ENCODE data around the gene ANTXR1.

The ANTXR1 gene

GRCh38 chr2:69061525-69061924, 48.5 kb downstream of the ANTXR1 start:
- in situ Hi-C loops (cut with MboI; ENCODE audit: low pct_unique_long_range_greater_than_20kb, low sequenced_read_pairs, unreplicated experiment) = no loop called here
- no peak for DNase-seq (ENCODE audit: low spot score)
- no peak for TF ChIP-seq CTCF (IDR thresholded peaks at IDR 0.05; ENCODE audit: extremely low read depth, insufficient read depth, missing control alignments)

GRCh38 chr2:69062307-69062962, 49.5 kb downstream of the ANTXR1 start:
- no peak for TF ChIP-seq CTCF (IDR thresholded peaks at IDR 0.05; ENCODE audit: extremely low read depth, insufficient read depth, missing control alignments)
- in situ Hi-C loops (cut with MboI; ENCODE audit: low pct_unique_long_range_greater_than_20kb, low sequenced_read_pairs, unreplicated experiment) = no loop called here
- DNase-seq (ENCODE audit: low spot score) = no peak

- in situ Hi-C loops (cut with MboI; ENCODE audit: low pct_unique_long_range_greater_than_20kb, low sequenced_read_pairs, unreplicated experiment) = no loop called here
- DNase-seq (ENCODE audit: low spot score) = no peak
- no peak for TF ChIP-seq CTCF (IDR thresholded peaks at IDR 0.05; ENCODE audit: extremely low read depth, insufficient read depth, missing control alignments)
Observed at GRCh38 chr2:69065735-69066336, 52.9 kb downstream of the ANTXR1 start.

GRCh38 chr2:69067026-69067630, 54.1 kb downstream of the ANTXR1 start:
- DNase-seq (ENCODE audit: low spot score) = no peak
- in situ Hi-C loops (cut with MboI; ENCODE audit: low pct_unique_long_range_greater_than_20kb, low sequenced_read_pairs, unreplicated experiment) = no loop called here
- TF ChIP-seq CTCF (IDR thresholded peaks at IDR 0.05; ENCODE audit: extremely low read depth, insufficient read depth, missing control alignments) = no peak

- TF ChIP-seq CTCF (IDR thresholded peaks at IDR 0.05; ENCODE audit: extremely low read depth, insufficient read depth, missing control alignments) = no peak
- DNase-seq (ENCODE audit: low spot score) = no peak
- in situ Hi-C loops (cut with MboI; ENCODE audit: low pct_unique_long_range_greater_than_20kb, low sequenced_read_pairs, unreplicated experiment) = no loop called here
Observed at GRCh38 chr2:69067866-69068265, 54.9 kb downstream of the ANTXR1 start.

- in situ Hi-C loops (cut with MboI; ENCODE audit: low pct_unique_long_range_greater_than_20kb, low sequenced_read_pairs, unreplicated experiment) = no loop called here
- DNase-seq (ENCODE audit: low spot score) = no peak
- no peak for TF ChIP-seq CTCF (IDR thresholded peaks at IDR 0.05; ENCODE audit: extremely low read depth, insufficient read depth, missing control alignments)
Observed at GRCh38 chr2:69070969-69071368, 58.0 kb downstream of the ANTXR1 start.

Data from GM13977 (cell line).